Measurements from ENCODE around the gene ATP5PD. TPM values are rescaled to one million over a fixed set of nuclear protein-coding genes. Genes with fewer than 3 reads are reported as not detected.
A peak's percentile ranks its signal among the peaks of the same experiment; 100 is the strongest.

The ATP5PD gene
- total and polyA plus RNA-seq, 2 of the 13 experiments (the other 11 are each of a cell fraction or from before 2014, with no cell fraction given) = 158 to 428 TPM

- peak; percentile 63 for TF ChIP-seq PAXIP1 (CRISPR knock-in tag; conservative IDR thresholded peaks at IDR 0.05)
- 0 out of 2 replicates have a peak, but pooled peaks have one; percentile 27 for TF ChIP-seq HNRNPL (IDR thresholded peaks at IDR 0.05; ENCODE audit: low read depth, low read length)
- no peak for TF ChIP-seq FOXA1 (IDR thresholded peaks at IDR 0.05)
- TF ChIP-seq FOXA1 (CRISPR knock-in tag; IDR thresholded peaks at IDR 0.05) = 0 out of 2 replicates have a peak, but pooled peaks have one; percentile 5
- TF ChIP-seq PATZ1 (CRISPR knock-in tag; IDR thresholded peaks at IDR 0.05) = peak; percentile 35; the same call in 1 of the 2 replicates
- no peak for TF ChIP-seq SOX6 (IDR thresholded peaks at IDR 0.05)
- TF ChIP-seq SOX6 (CRISPR knock-in tag; IDR thresholded peaks at IDR 0.05) = peak; percentile 14
- 0 out of 2 replicates have a peak, but pooled peaks have one; percentile 24 for TF ChIP-seq NFAT5 (CRISPR knock-in tag; IDR thresholded peaks at IDR 0.05)
- no peak for TF ChIP-seq CAMTA2 (CRISPR knock-in tag; IDR thresholded peaks at IDR 0.05; ENCODE audit: borderline replicate concordance)
- TF ChIP-seq RFXANK (CRISPR knock-in tag; IDR thresholded peaks at IDR 0.05) = no peak
- TF ChIP-seq HMG20A (CRISPR knock-in tag; IDR thresholded peaks at IDR 0.05; ENCODE audit: borderline replicate concordance) = peak; percentile 39; the same call in 1 of the 2 replicates
- 0 out of 2 replicates have a peak, but pooled peaks have one; percentile 43 for TF ChIP-seq ZBTB7A (CRISPR knock-in tag; IDR thresholded peaks at IDR 0.05)
- TF ChIP-seq SIX1 (CRISPR knock-in tag; IDR thresholded peaks at IDR 0.05; ENCODE audit: borderline replicate concordance) = no peak
- peak; percentile 52; the same call in 1 of the 2 replicates for TF ChIP-seq DRAP1 (CRISPR knock-in tag; IDR thresholded peaks at IDR 0.05)
- TF ChIP-seq SMAD1 (CRISPR knock-in tag; IDR thresholded peaks at IDR 0.05; ENCODE audit: borderline replicate concordance, low read depth) = peak; percentile 57; the same call in 1 of the 2 replicates
- TF ChIP-seq ZNF772 (CRISPR knock-in tag; IDR thresholded peaks at IDR 0.05) = no peak
- no peak for TF ChIP-seq MEF2D (CRISPR knock-in tag; IDR thresholded peaks at IDR 0.05)
These were observed 42.0 kb upstream of the ATP5PD start (continued) for GRCh38 chr17:75088465-75089417.
